Omental fat pad (tissue), 4 donors: ENCODE results near the gene TMEM147. TPM values are rescaled to one million over a fixed set of nuclear protein-coding genes. Genes with fewer than 3 reads are reported as not detected.
A peak's percentile ranks its signal among the peaks of the same experiment; 100 is the strongest.

ENCODE experiments used
- ATAC-seq: fragments of 150-250 bp; one replicate; pipeline ENCODE4 v1.9.1; 2016; ENCODE audit warnings: mild to moderate bottlenecking, moderate library complexity; ENCODE audit not compliant: low FRiP score
- DNase-seq: peaks from one replicate; pipeline ENCODE4 v3.0.0-alpha.2; 2019; ENCODE audit warnings: low spot score
- CTCF ChIP-seq, 3 donors: fragments of 450-650 bp; IDR thresholded peaks; one replicate each; pipeline ENCODE4 v1.5.1; 2016 to 2017; ENCODE audit warnings: antibody characterized with exemption in 3 of 3, mild to moderate bottlenecking in 3 of 3, moderate library complexity in 2 of 3
- total RNA-seq, 4 donors: library from RNA; depleted of rRNA; stranded (reverse); fragments of >200 nt; gene quantifications; one replicate each; pipeline ENCODE4 v1.1.0, GENCODE V29; 2016

Gene TMEM147
- total RNA-seq, result 100 to 1,000 TPM in 1 of 4 donors, 10 to 100 TPM in 3; 67.1 to 114 (median 74.5) TPM

- no peak for TF ChIP-seq CTCF (IDR thresholded peaks at IDR 0.05)
- ATAC-seq (peak; percentile 94), DNase-seq (peak; percentile 77)
Measured at GRCh38 chr19:35545001-35545854, at the start of gene TMEM147. TMEM147 (plus strand) TSS chr19:35545626; CDS start chr19:35545740, 114 bp downstream.

GRCh38 chr19:35497406-35497805 is 48.0 kb upstream of the TMEM147 start:
- ATAC-seq (no peak), DNase-seq (no peak)
- TF ChIP-seq CTCF (IDR thresholded peaks at IDR 0.05), result no peak

GRCh38 chr19:35498220-35498619 is 47.2 kb upstream of the TMEM147 start:
- DNase-seq (no peak), ATAC-seq (no peak)
- no peak for TF ChIP-seq CTCF (IDR thresholded peaks at IDR 0.05)

- no peak for DNase-seq
Measured at GRCh38 chr19:35498984-35499527, 46.4 kb upstream of the TMEM147 start.

GRCh38 chr19:35500611-35501010 is 44.8 kb upstream of the TMEM147 start:
- DNase-seq (no peak), ATAC-seq (no peak)
- TF ChIP-seq CTCF (IDR thresholded peaks at IDR 0.05), result no peak

More at GRCh38 chr19:35498984-35499527, 46.4 kb upstream of the TMEM147 start:
- TF ChIP-seq CTCF (IDR thresholded peaks at IDR 0.05), result no peak
- no peak for ATAC-seq

- DNase-seq (peak; percentile 54), ATAC-seq (peak; percentile 57)
- no peak for TF ChIP-seq CTCF (IDR thresholded peaks at IDR 0.05)
Measured at GRCh38 chr19:35501684-35502083, 43.7 kb upstream of the TMEM147 start.
